IMR-90 (cell line): ENCODE measurements around the gene GNG2. TPM values are rescaled to one million over a fixed set of nuclear protein-coding genes. Genes with fewer than 3 reads are reported as not detected.

Experiments used
- ATAC-seq: fragments of 200-7000 bp; cut with Tn5 transposase; 2 replicates; pipeline ENCODE4 v1.9.1; 2020; ENCODE audit warnings: low read depth, mild to moderate bottlenecking, moderate library complexity
- BruUV-seq: library from RNA; stranded (reverse); fragments of 400-500 nt; replicated peaks from 2 replicates; lab custom pipeline; 2021; lab: Mats Ljungman, UMichigan
- CTCF ChIA-PET: fragments of 300-600 bp; formaldehyde crosslinking; extraction: SDS; loops from one replicate; lab custom pipeline; 2021; ENCODE audit warnings: antibody characterized with exemption; lab: Yijun Ruan, JAX
- POLR2A ChIA-PET: fragments of 300-600 bp; sonication (Branson Sonifier 250); formaldehyde crosslinking; loops from one replicate; lab custom pipeline; 2022; ENCODE audit warnings: antibody characterized with exemption; ENCODE audit not compliant: unreplicated experiment; lab: Charles Lee
- DNase-seq: peaks from one replicate; pipeline ENCODE4 v3.0.0; 2013
- H2AFZ ChIP-seq: replicated peaks from 2 replicates; pipeline ENCODE3; 2013; ENCODE audit warnings: low read length, mild to moderate bottlenecking; ENCODE audit not compliant: poor library complexity
- H2AK5ac ChIP-seq: 2 replicates; pipeline ENCODE4 v1.6.1; 2013; ENCODE audit warnings: low read depth, low read length, inconsistent platforms
- H2AK9ac ChIP-seq: replicated peaks from 2 replicates; pipeline ENCODE3; 2013; ENCODE audit warnings: mild to moderate bottlenecking, low read depth, low read length, moderate library complexity; ENCODE audit not compliant: poor library complexity
- H2BK120ac ChIP-seq: 2 replicates; pipeline ENCODE4 v1.6.1; 2013; ENCODE audit warnings: low read depth, low read length, inconsistent platforms
- H2BK15ac ChIP-seq: 3 replicates; pipeline ENCODE4 v1.6.1; 2013; ENCODE audit warnings: low read depth, low read length, inconsistent platforms
- H2BK20ac ChIP-seq: 2 replicates; pipeline ENCODE4 v1.6.1; 2013; ENCODE audit warnings: low read depth, mild to moderate bottlenecking, inconsistent platforms, low read length, moderate library complexity
- H2BK5ac ChIP-seq: 2 replicates; pipeline ENCODE4 v1.6.1; 2013; ENCODE audit warnings: mild to moderate bottlenecking, low read depth, low read length, inconsistent platforms; ENCODE audit not compliant: poor library complexity, severe bottlenecking
- H3K14ac ChIP-seq: replicated peaks from 2 replicates; pipeline ENCODE4 v1.6.1; 2013; ENCODE audit warnings: low read depth, low read length, inconsistent platforms
- H3K18ac ChIP-seq: 2 replicates; pipeline ENCODE4 v1.6.1; 2013; ENCODE audit warnings: low read depth, low read length, control low read depth
- H3K23ac ChIP-seq: 2 replicates; pipeline ENCODE4 v1.6.1; 2013; ENCODE audit warnings: low read depth, low read length, inconsistent platforms
- H3K27ac ChIP-seq: 2 replicates; pipeline ENCODE4 v1.5.1; 2013; ENCODE audit warnings: mild to moderate bottlenecking, control low read depth, low read length; ENCODE audit not compliant: insufficient read depth
- H3K27me3 ChIP-seq: 2 replicates; pipeline ENCODE4 v1.6.1; 2013; ENCODE audit warnings: low read length; ENCODE audit not compliant: control insufficient read depth, insufficient read depth
- H3K36me3 ChIP-seq: 2 replicates; pipeline ENCODE4 v1.6.1; 2013; ENCODE audit warnings: low read length, mixed read lengths; ENCODE audit not compliant: control insufficient read depth, insufficient read depth
- H3K4ac ChIP-seq: 2 replicates; pipeline ENCODE4 v1.6.1; 2013; ENCODE audit warnings: low read depth, low read length, inconsistent platforms
- H3K4me1 ChIP-seq: 2 replicates; pipeline ENCODE4 v1.6.1; 2013; ENCODE audit warnings: low read length, mixed read lengths; ENCODE audit not compliant: control insufficient read depth, insufficient read depth
- H3K4me2 ChIP-seq: 2 replicates; pipeline ENCODE4 v1.6.1; 2013; ENCODE audit warnings: low read depth, mild to moderate bottlenecking, control low read depth, low read length, moderate library complexity
- H3K4me3 ChIP-seq: 2 replicates; pipeline ENCODE4 v1.5.1; 2013; ENCODE audit warnings: low read depth, mild to moderate bottlenecking, control low read depth, low read length, moderate library complexity; ENCODE audit not compliant: insufficient read depth
- H3K56ac ChIP-seq: 2 replicates; pipeline ENCODE4 v1.6.1; 2013; ENCODE audit warnings: low read length, inconsistent platforms; ENCODE audit not compliant: insufficient read depth; ENCODE audit errors: extremely low read depth
- H3K79me1 ChIP-seq, 2 experiments: 2 replicates each; pipeline ENCODE4 v1.6.1; 2013; ENCODE audit warnings: low read length in 2 of 2, inconsistent platforms in 1 of 2, low read depth in 1 of 2
- H3K9ac ChIP-seq: 2 replicates; pipeline ENCODE4 v1.6.1; 2013; ENCODE audit warnings: low read depth, low read length, control low read depth
- H3K9me1 ChIP-seq: 2 replicates; pipeline ENCODE4 v1.6.1; 2013; ENCODE audit warnings: low read length, inconsistent platforms; ENCODE audit not compliant: insufficient read depth
- H3K9me3 ChIP-seq: 2 replicates; pipeline ENCODE4 v1.6.1; 2013; ENCODE audit warnings: low read length; ENCODE audit not compliant: control insufficient read depth, insufficient read depth
- H4K20me1 ChIP-seq: 2 replicates; pipeline ENCODE4 v1.6.1; 2013; ENCODE audit warnings: low read length, inconsistent platforms; ENCODE audit not compliant: insufficient read depth
- H4K5ac ChIP-seq: 2 replicates; pipeline ENCODE4 v1.6.1; 2013; ENCODE audit warnings: mild to moderate bottlenecking, low read depth, low read length, control low read depth
- H4K8ac ChIP-seq, 2 experiments: 2 replicates each; pipeline ENCODE4 v1.6.1; 2013; ENCODE audit warnings: low read depth in 2 of 2, low read length in 2 of 2, control low read depth in 1 of 2, inconsistent platforms in 1 of 2
- H4K91ac ChIP-seq: 2 replicates; pipeline ENCODE4 v1.6.1; 2013; ENCODE audit warnings: low read depth, low read length, inconsistent platforms; ENCODE audit not compliant: insufficient read depth
- BHLHE40 ChIP-seq: fragments of 150-350 bp; IDR thresholded peaks from 2 replicates; pipeline ENCODE4 v1.6.1; 2016; ENCODE audit warnings: mild to moderate bottlenecking, low read depth, low read length
- CEBPB ChIP-seq: IDR thresholded peaks from 2 replicates; pipeline ENCODE4 v1.6.1; 2012; ENCODE audit warnings: low read depth, low read length, improper control_type of control experiment
- MAFK ChIP-seq: IDR thresholded peaks from 2 replicates; pipeline ENCODE4 v1.6.1; 2012; ENCODE audit warnings: low read depth, low read length, improper control_type of control experiment
- MAZ ChIP-seq: IDR thresholded peaks from 2 replicates; pipeline ENCODE4 v1.6.1; 2012; ENCODE audit warnings: low read depth, mild to moderate bottlenecking, low read length, improper control_type of control experiment, moderate library complexity, borderline replicate concordance
- MXI1 ChIP-seq: IDR thresholded peaks from 2 replicates; pipeline ENCODE4 v1.6.1; 2012; ENCODE audit warnings: low read depth, mild to moderate bottlenecking, low read length, moderate library complexity, borderline replicate concordance
- NFE2L2 ChIP-seq: fragments of 150-350 bp; IDR thresholded peaks from 2 replicates; pipeline ENCODE4 v1.6.1; 2016; ENCODE audit warnings: low read depth, mild to moderate bottlenecking, low read length
- RAD21 ChIP-seq: IDR thresholded peaks from 2 replicates; pipeline ENCODE4 v1.6.1; 2012; ENCODE audit warnings: low read length, improper control_type of control experiment
- SMC3 ChIP-seq: fragments of 150-350 bp; IDR thresholded peaks from 2 replicates; pipeline ENCODE4 v1.6.1; 2016; ENCODE audit warnings: low read depth, mild to moderate bottlenecking, antibody characterized with exemption, low read length, moderate library complexity
- WGBS, 2 experiments: methylation state at CpG; one replicate each; pipeline versions ENCODE4 v1.1.5 to v1.1.7; 2013; ENCODE audit warnings: missing lambda C conversion rate in 2 of 2; ENCODE audit not compliant: insufficient read length in 1 of 2; ENCODE audit errors: extremely low coverage in 2 of 2; 5-methylcytosine and 5-hydroxymethylcytosine counted together
- dilution Hi-C: fragments of 300-500 bp; cut with HindIII; formaldehyde crosslinking; loops from one replicate; pipeline ENCODE4 v1.14.3; 2018; ENCODE audit warnings: low sequenced_read_pairs; ENCODE audit not compliant: unreplicated experiment
- in situ Hi-C: fragments of 300-500 bp; cut with MboI; formaldehyde crosslinking; loops from 3 replicates; pipeline ENCODE4 v1.14.3; 2019; ENCODE audit warnings: low sequenced_read_pairs, inconsistent platforms, mixed read lengths
- intact Hi-C: fragments of 100-400 bp; cut with micrococcal nuclease; formaldehyde crosslinking; loops from 2 replicates; pipeline ENCODE4 v1.10.0; 2022
- polyA plus RNA-seq, 3 experiments: library from polyadenylated mRNA; depleted of rRNA; stranded (reverse); fragments of >200 nt; gene quantifications; 2 replicates each; pipeline ENCODE4 v1.2.3, GENCODE V29; 2012; ENCODE audit warnings: low replicate concordance in 1 of 3
- total RNA-seq: library from RNA; depleted of rRNA; stranded (reverse); fragments of >200 nt; gene quantifications from 2 replicates; pipeline ENCODE4 v1.2.3, GENCODE V29; 2012

Gene GNG2
- total and polyA plus RNA-seq, 2 of the 4 experiments (the other 2 are of a cell fraction), result 13.1 to 14.6 TPM

DNA sequence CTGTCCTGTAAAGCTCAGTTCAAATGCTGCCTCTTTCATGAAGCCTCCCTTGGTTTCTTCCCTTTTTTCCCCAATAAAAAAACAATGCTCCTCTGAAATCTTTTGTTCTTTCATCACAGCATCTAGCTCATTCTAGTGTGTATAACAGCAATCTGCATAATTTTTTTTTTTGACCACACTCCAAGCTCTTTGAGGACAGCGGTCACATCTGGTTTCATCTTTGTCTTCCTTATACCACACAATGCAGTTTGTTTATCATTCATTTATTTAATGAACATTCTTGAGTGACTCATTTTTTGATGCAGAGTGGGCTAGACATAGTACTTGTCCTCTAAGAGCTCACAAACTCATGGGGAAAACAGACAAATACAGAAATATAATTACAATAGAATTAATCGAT lies 7.3 kb downstream of the GNG2 start:
- Histone ChIP-seq H3K36me3 (no peaks in the 10 kb centered on the region), H3K56ac (no peak overlapping the region), H3K4me2 (no peak overlapping the region), H4K5ac (no peak overlapping the region), H4K8ac (no peak overlapping the region), H3K4me1 (peaks cover 7% of the 10 kb centered on the region), H2BK20ac (no peak overlapping the region), H2BK15ac (no peak overlapping the region), H3K9me3 (no peaks in the 10 kb centered on the region), H3K18ac (no peak overlapping the region), H3K27me3 (no peaks in the 10 kb centered on the region), H2AK9ac (no peak overlapping the region), H4K20me1 (peaks cover 3% of the 10 kb centered on the region; the same call in 1 of the 2 replicates), H3K9ac (no peak overlapping the region), H3K4ac (no peak overlapping the region), H3K27ac (no peak overlapping the region), H4K91ac (no peak overlapping the region), H3K4me3 (no peak overlapping the region), H2AFZ (no peak overlapping the region), H3K79me1 (peaks cover 38 to 65% of the 10 kb centered on the region in 2 experiments), H2BK120ac (0 out of 2 replicates have a peak overlapping the region, but pooled peaks have one; percentile 2), H3K14ac (peak overlapping the region; percentile 25; the same call in 1 of the 2 replicates), H2AK5ac (peak overlapping the region; percentile 1; the same call in 1 of the 2 replicates), H3K23ac (no peak overlapping the region), H3K9me1 (peaks cover 16% of the 10 kb centered on the region), H2BK5ac (no peak overlapping the region)
- ChIA-PET POLR2A (no interaction called here), CTCF (interaction anchor here (0.5 to 1.3 kb wide), 5 partner anchors 23 to 609 kb away, joined by 3 to 5 read pairs (median 3); no protein-coding TSS in a partner anchor)
- no CpG with 5 or more reads among the region's 2 CpGs for WGBS, 2 experiments
- in situ Hi-C loops (no loop called here), intact Hi-C loops (no loop called here), dilution Hi-C loops (no loop called here)
- peak; percentile 48 for DNase-seq
- TF ChIP-seq MAFK, result no peak
- TF ChIP-seq MXI1, result no peak
- TF ChIP-seq SMC3, result no peak
- TF ChIP-seq BHLHE40, result no peak
- TF ChIP-seq NFE2L2, result no peak
- TF ChIP-seq RAD21, result no peak
- no peak for TF ChIP-seq MAZ
- no peak for TF ChIP-seq CEBPB
- peak; percentile 37 for ATAC-seq
- no TSS peak for BruUV-seq
